NCI-H2227 (cell line): ENCODE data around the gene HSD17B14.
"Not testable (repeated sequence)": the region's sequence is repeated elsewhere in the genome, so short reads cannot be mapped to it uniquely, and the experiment has no call there.

Source experiments
- DNase-seq: peaks from one replicate; lab custom pipeline; 2025; ENCODE audit not compliant: unreplicated experiment; lab: John Stamatoyannopoulos, UW

The HSD17B14 gene

DNA sequence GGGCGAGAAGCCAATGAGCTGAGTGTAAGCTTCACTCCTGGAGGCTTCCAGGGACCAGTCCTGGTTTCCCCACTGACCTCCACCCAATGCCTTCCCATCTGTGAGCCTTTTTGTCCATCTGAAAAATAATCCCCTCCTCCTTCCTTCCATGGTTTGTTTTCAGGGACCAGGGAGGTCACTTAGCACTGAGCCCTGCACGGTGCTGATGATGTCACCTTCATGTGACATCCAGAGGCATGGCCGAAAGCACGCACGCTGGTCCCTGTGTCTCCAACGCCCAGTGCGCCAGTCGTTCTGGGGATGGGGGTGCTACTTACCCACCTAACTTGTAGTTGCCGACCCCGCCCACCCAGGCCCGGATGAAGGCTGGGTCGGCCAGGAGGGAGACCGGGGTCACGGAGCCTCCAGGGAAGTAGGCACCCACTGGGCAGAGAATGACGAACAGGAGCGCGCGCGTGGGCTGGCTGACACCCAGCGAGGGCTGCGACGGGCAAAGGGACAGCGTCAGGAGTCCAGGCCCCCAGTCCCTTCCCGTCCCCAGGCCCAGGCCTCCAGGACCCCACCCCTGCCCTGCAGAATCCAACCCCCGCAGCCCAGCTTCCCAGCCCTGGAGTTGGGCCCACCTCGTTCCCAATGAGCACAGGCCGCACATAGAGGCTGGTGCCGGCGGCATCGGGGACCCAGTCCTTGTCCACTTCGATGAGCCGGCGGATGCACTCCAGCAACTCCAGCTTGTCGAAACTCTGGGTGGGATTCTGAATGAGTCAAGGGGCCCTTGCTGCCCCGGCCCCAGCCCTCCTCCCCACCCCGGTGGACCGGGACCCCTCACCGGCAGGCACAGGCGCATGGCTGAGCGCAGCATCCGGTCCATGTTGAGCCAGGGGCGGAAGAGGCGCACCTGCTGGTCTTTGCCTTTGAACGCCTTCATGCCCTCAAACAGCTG, 36.7 kb downstream of the HSD17B14 start:
- no peak for DNase-seq

DNA sequence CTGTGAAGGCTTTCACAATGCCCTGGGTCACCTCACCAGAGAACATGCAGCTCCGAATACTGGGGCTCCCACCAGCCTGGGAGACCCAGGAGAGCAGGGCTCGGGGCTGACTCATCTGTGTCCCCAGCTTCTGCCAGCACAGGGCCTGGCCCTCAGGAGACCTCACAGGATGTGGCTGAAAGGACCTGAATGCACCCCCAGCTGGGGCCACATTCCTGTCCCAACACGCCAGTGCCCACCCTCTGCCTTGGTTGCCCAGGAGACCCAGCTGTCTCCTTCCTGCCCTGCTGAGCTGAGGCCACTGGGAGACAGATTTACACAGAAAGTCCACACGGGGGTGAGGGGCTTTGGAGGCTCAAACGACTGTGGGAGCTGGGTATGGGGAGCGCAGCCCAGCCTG, 37.4 kb downstream of the HSD17B14 start:
- no peak for DNase-seq

DNA sequence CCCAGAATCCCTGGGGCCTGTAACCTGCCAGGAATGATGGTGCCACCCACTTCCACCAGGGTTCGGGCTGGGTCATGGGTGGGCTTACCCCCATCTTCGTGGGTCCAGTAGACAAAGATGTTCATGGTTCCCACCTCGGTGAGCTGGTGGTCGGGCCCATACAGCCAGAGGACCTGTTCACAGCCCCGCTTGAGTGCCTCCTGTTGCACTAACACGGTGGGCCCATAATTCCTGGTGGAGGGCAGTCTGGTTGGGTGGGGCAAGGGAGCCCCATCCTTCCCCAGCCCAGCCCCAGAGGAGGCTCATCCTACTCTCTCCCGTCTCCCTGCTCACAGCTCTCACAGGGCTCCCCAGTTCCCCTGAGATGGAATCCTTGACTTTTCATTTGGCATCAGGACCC, 39.2 kb downstream of the HSD17B14 start:
- no peak for DNase-seq

DNA sequence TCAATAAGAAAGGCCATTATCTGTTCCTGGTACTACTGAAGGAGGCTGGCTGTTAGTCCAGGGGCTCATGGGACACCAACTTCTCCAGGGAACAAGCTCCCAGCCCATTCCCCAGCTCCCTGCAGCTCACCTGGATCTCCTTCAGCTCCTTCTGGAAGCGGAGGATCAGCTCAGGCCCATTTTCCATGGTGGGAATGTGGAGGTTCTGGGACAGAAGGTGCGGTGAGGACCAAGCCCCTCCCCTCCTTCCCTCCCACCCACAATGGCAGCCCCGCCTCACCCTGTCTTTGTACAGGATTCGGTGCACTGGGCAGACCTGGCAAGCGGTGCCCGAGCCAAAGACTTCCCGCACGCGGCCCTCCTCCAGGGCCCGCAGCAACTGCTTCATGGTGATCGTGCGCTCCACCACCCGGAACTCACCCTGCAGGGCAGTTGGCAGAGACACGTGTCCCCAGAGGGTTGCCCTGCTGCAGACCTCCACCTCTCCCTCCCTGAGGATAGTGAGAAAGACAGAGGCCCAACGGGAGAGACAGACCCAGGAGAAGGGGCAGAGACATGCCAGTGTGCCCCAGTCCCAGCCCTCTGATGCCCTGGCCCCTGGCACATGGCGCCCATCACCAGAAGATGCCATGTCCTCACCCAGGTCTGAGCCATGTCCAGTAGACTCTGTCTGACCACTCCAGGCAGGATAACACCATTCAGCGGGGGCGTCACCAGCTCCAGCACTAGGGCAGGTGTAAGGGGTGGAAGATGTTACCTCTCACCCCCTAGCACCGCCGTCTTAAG, 39.8 kb downstream of the HSD17B14 start:
- no peak for DNase-seq

DNA sequence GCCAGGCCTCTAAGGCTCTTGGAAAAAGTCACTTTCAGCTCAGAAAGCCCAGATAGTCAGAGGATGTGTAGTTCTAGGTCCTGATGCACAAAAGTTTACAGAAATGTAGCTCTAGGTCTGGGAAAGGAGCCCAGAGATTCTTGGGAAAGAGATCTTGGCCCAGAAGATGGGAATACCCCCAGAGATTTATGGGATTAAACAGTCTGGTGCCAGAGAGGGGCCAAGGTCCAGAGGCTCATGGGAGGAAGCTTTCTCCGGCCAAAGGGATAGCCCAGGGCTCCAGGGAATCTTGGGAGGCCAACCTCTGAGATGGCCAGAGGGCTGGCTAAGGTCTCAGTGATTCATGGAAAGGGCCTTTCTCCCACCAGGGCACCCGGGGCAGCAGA, 40.6 kb downstream of the HSD17B14 start:
- DNase-seq: no peak

DNA sequence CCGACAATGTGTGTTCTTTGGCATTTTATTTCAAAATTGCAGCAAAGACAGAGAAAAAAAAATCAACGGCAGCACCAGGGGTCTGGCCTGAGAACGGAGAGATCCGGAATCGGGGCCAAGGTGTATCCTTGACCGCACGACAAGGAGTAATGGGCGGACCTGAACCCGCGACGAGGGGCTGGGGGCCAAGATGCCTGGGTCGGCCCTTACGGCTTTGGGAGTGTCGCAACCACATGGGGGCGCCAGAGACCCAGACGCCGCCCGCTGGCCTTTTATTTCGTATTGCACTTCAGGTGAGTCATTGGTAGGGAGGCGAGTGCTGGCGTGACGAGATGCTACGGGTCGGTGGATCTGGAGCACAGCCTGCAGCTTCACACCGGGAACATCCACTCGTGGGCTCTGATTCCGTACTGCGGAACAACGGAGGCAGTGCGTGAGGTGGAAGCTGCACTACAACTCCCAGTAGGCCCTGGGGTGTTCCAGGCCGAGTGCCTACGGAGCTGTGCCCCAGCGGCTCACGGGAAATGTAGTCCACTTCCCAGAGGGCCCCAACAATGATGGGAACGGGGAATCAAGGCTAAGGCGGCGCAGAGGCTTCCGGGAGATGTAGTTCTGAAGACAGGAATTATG, 41.1 kb downstream of the HSD17B14 start:
- peak; percentile 93 for DNase-seq

DNA sequence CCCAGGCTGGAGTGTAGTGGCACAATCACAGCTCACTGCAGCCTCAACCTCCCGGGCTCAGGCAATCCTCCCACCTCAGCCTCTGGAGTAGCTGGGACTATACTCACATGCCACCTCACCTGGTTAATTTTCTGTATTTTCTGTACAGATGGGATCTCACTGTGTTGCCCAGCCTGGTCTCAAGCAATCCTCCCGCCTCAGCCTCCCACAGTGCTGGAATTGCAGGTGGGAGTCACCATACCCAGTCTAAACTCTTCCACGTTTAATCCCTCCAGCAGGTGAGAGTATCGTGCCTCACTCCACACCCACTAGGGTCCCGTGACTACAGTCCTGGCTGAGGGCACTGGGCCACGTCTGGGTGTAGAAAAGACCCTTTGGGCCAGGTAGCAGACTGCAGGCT, 42.0 kb downstream of the HSD17B14 start:
- DNase-seq: no peak

DNA sequence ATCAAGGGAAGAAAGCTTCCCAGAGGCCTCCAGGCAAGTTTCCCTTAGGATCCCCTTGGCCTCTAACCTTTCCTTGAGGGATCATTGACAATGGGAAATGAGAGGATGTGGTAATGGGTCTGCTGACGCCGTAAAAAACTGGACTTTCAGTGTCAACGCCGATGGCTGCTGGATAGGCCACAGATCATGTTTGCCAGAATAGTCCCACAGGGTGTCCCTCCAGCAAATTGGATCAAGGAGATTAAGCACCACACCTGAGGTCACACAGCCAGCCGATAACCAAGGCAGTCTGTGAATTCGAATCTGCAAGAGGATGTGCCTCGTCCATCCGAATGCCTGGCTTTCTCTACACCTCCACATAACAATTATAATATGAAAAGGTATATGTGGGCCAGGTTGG, 43.0 kb downstream of the HSD17B14 start:
- DNase-seq: no peak

DNA sequence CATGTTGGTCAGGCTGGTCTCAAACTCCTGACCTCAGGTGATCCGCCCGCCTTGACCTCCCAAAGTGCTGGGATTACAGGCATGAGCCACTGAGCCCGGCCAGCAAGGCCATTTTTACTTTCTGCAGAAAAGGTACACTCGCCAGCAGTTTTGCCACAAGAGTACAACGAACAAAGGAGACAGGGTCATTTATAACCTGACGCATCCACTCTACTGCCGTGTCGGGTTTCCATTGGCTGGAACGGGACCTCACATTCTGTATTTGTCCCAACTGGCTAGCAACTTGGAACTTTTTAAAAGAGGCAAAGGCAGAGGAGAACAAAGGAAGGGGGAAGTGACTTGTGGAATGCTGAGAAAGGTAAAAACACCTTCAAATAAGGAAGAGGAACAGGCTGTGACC, 49.0 kb downstream of the HSD17B14 start:
- not testable (repeated sequence) for DNase-seq

DNA sequence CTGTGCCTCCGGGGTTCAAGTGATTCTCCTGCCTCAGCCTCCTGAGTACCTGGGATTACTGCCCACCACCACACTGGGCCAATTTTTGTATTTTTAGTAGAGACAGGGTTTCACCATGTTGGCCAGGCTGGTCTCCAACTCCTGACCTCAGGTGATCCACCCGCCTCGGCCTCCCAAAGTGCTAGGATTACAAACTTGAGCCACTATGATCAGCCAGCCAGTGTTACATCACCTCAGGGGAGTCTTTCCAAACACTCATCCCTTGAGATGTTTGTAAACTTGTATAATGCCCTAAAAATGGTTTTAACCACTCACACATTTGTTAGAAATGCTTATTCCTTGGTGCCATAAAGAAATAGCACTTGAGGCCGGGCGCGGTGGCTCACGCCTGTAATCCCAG, 49.9 kb downstream of the HSD17B14 start:
- not testable (repeated sequence) for DNase-seq

DNA sequence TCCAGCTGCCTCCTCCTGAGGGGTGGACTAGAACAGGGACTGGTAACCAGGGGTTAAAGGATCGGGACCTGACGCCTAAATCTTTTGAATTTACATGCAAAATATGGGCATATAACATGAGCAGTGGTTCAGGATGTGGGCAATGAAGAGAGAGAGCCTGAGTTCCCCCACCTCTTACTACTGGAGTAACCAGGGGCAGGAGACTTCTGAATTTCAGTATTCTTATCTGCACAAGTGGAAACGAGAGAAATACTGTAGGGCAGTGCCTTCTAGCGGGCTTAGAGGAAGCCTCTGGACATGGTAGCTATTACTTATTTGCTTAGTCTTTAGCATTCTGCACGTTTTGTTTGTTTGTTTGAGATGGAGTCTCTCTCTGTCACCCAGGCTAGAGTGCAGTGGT, 51.8 kb downstream of the HSD17B14 start:
- DNase-seq: no peak

DNA sequence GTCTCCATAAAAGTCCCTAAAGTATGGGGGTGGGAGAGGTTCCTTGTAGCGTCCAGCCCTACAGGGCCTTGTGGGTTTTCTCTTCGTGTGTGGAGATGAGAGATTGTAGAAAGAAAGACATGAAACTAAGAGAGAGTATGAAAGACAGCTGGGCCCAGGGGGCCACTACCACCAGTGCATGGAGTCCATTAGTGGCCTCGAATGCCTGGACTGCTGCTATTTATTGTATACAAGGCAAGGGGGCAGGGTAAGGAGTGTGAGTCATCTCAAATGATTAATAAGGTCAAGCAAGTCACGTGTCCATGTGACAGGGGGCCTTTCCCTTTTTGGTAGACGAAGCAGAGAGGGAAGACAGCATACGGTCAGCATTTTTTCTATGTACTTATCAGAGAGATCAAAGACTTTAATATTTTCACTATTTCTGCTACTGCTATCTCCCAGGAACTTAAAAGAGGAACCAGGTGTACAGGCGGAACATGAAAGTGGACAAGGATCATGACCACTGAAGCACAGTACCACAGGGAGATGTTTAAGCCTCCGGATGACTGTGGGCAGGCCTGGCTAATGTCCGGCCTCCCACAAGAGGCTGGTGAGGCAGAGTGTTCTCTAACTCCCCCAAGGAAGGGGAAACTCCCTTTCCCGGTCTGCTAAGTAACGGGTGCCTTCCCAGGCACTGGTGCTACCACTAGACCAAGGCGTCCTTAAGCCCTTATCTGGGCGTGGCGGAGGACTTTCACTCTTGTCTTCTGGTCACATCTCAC, 55.5 kb downstream of the HSD17B14 start:
- DNase-seq: no peak

DNA sequence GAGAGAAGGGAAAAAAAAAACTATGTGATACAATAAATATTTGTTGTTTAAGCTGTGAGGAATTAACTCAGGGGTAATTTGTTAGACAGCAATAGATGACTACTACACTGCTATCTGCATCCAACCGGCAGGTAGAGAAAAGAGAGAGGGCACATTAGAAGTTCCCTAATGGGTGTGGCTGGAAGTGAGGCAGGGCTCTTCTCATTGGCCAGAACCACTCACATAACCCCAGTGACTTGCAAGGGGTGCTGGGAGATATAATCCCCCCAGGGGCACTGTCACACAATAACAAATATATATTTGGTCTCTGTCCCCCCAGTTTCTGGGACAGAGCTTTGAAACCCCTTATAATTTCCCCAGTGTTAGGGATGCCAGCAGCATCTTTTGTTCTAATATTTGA, 56.7 kb downstream of the HSD17B14 start:
- DNase-seq: no peak

DNA sequence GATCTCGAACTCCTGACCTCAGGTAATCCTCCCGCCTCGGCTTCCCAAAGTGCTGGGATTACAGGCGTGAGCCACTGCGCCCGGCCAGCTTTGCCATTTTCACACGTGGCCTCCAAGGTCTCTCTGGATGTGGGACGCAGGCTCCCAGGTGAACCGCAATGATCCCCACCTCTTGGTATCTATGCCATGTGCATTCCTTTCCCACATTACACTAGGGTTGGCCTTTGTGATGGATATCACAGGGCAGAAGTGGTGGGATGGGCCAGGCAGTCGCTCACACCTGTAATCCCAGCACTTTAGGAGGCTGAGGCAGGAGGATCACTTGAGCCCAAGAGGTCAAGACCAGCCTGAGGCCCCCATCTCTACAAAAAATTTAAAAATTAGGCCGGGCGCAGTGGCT, 58.6 kb downstream of the HSD17B14 start:
- DNase-seq: no peak

DNA sequence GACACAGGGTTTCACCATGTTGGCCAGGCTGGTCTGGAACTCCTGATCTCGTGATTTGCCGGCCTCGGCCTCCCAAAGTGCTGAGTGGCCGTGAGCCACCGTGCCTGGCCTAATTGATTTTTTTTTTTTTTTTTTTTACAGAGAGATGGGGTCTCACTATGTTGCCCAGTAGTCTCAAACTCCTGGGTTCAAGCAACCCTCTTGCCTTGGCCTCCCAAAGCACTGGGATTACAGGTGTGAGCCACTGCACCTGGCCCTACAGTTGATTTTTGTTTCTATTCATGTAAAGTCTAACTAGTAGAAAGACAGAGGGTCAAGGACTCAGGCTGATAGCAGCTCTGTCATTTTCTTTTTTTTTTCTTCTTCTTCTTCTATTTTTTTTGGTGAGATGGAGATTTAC, 59.2 kb downstream of the HSD17B14 start:
- DNase-seq: no peak

DNA sequence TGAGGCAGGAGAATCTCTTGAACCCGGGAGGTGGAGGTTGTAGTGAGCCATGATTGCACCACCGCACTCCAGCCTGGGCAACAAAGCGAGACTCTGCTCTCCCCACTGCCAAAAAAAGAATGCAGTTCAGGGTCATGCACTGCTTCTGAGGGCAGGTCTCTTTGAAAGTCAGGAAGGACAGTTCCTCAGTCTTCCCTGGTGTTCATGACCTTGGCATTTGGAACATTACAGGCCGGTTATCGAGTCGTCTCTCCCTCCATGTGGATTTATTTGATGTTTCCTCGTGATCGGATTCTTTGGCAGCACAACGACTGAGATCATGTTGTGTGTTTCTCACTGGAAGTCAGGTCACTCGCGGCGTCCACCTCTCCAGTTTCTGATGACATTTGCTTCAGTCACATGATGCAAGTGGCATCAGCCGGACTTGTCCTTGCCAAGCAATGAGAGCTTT, 63.8 kb downstream of the HSD17B14 start:
- DNase-seq: no peak

DNA sequence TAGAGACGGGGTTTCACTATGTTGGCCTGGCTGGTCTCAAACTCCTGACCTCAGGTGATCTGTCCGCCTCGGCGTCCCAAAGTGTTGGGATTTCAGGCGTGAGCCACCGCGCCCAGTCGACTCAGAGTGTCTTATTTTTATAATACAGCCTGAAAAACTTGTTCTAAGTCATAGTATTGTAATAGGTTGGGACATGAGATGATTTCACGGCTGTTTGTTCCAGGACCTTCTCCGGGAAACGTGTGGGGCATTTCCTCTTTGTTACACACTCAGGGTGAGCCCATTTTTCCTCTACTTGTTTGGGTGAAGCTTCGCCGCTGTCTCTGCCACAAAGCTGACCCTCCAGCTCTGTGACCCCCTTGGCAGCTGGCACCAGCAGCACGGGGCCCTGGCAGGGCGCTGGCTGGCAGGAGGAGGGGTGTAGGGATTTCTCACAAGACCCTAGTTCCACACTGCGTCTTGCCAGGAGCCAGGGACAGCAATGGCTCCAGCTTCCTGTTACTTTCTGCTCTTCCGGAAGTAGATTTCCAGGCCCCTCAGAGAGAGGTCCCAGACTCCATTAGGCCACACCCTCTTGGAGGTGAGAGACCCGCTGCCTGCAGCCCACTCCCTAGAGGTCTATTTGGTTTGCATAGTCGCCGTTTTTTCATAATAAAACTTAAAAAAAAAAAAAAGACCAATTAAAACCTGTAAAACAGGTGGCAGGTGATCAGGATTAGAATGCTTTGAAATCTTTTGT, 65.4 kb downstream of the HSD17B14 start:
- DNase-seq: no peak

DNA sequence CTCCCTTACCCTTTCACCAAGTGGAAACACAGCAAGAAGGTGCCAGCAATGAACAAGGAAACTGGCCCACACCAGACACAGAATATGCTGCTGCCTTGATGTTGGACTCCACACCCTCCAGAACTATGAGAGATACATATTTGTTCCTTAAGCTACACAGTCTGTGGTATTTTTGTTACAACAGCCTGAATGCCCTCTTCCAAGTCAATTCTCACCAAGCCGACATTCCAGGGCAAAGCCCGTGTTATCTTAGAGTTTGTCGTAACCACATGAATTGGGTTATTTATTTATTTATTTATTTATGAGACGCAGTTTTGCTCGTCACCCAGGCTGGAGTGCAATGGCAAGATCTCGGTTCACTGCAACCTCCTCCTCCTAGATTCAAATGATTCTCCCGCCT, 66.0 kb downstream of the HSD17B14 start:
- DNase-seq: no peak

DNA sequence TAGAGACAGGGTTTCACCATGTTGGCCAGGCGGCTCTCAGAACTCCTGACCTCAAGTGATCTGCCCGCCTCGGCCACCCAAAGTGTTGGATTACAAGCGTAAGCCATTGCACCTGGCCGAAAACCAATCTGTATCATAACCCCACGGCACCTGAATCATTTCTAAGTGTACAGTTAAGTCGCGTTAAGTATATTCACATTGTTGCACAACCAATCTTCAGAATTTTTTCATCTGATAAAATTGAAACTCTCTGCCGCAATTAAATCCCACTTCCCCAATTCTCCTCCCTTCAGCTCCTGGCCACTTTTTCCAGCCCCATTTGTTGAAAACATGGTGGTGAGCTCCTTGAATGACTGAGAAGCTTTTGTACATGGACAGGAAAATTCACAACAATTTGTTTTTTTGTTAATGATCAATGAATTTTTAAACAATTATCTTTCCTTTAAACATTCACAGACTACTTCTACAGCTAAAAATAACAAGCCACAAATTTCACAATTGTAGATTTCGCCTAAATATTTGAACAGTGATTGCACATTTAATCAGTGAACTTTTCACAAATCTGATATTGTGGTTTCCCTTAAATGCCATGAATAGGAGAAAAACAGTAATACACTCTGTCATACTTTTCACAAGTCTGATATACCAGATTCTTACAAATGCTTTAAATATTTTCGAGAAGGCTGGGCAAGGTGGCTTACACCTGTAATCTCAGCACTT, 67.1 kb downstream of the HSD17B14 start:
- no peak for DNase-seq
